PC-3 (cell line): ENCODE measurements around the gene CIROP.

Experiments
- EZH2phosphoT487 ChIP-seq: fragments of 300-600 bp; sonication (generic); IDR thresholded peaks from 2 replicates; pipeline ENCODE4 v1.6.1; 2018; ENCODE audit warnings: mild to moderate bottlenecking, antibody characterized with exemption, low read length, borderline replicate concordance
- TF ChIP-seq, protein P1 (sequence below): fragments of 300-600 bp; sonication (generic); conservative IDR thresholded peaks from 2 replicates; pipeline ENCODE4 v1.5.1; 2017; ENCODE audit warnings: antibody characterized with exemption, low read depth, mild to moderate bottlenecking, low read length

DNA sequence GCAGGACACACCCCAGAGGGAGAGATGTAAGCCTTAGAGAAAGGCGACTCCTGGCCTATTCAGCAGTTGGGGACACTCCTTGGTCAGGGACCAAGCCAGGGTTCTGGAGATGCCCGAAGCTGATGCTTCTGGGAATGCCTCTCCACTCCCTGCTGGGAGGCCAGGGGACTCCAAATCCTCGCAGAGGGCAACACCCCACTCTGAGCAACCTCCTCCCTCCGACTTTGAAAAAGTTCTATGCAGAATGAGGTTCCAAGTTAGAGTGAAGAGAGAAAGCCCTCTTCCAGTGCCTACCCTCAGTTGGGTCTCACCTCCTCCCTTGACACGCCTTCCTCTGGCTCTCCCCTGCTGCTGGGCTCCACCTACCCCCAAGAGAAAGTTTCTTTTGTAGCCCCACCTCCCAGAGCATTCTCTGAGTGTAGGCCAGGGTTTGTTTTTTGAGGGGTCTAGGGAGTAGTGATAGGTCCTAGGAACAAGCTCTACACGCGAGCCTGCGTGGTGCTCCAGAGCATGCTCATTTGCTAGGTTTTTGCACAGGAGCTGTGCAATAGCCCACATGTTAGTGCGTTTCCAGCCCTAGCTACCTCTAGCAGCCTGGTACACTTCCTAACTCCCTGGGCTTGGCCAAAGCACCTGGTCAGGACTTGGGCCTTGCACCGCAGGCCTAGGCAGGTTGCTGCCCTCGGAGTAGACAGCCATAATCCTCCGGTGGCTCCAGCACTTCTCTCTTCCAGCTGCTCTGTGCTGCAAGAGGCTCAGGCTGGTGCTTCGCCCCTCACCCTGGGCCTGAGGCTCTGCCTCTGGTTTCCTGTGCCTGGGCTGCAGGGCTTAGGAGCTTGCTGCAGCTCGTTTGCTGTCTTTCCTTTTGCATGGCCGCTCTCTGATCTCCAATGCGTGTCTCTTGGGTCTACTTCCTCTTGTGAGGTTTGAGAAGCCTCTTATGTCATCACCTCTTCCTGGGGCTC is 14.9 kb upstream of the CIROP start:
- TF ChIP-seq, protein P1, sequence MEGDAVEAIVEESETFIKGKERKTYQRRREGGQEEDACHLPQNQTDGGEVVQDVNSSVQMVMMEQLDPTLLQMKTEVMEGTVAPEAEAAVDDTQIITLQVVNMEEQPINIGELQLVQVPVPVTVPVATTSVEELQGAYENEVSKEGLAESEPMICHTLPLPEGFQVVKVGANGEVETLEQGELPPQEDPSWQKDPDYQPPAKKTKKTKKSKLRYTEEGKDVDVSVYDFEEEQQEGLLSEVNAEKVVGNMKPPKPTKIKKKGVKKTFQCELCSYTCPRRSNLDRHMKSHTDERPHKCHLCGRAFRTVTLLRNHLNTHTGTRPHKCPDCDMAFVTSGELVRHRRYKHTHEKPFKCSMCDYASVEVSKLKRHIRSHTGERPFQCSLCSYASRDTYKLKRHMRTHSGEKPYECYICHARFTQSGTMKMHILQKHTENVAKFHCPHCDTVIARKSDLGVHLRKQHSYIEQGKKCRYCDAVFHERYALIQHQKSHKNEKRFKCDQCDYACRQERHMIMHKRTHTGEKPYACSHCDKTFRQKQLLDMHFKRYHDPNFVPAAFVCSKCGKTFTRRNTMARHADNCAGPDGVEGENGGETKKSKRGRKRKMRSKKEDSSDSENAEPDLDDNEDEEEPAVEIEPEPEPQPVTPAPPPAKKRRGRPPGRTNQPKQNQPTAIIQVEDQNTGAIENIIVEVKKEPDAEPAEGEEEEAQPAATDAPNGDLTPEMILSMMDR, result no peak
- TF ChIP-seq EZH2phosphoT487, result no peak
